ENCODE results near the gene VPS13C.

GRCh38 chr15:61936528-61937195, 123.6 kb downstream of the VPS13C start:
- TF ChIP-seq CTCF (IDR thresholded peaks at IDR 0.05 in 8 of 11, conservative IDR thresholded peaks at IDR 0.05 in 3 of 11) (no peak), POLR2AphosphoS5 (IDR thresholded peaks at IDR 0.05) (no peak), POLR2A (IDR thresholded peaks at IDR 0.05) (no peak)

Data from spleen (tissue), 7 donors.